BLaER1 treated with 17β-estradiol and CSF1 and Interleukin-3, amounts not matched to agents 10 nM and 100 nM (cell line): ENCODE data around the gene GLYAT.

ENCODE experiments used
- H3K27ac ChIP-seq, 11 experiments: shearing (Covaris generic); formaldehyde crosslinking; 2 replicates each; pipeline ENCODE4 v1.8.1; 2022
- H3K27me3 ChIP-seq, 11 experiments: shearing (Covaris generic); formaldehyde crosslinking; 2 replicates each; pipeline ENCODE4 v1.8.1; 2022
- H3K36me3 ChIP-seq, 11 experiments: shearing (Covaris generic); formaldehyde crosslinking; 2 replicates each; pipeline ENCODE4 v1.8.1; 2022
- H3K4me1 ChIP-seq, 10 experiments: shearing (Covaris generic); formaldehyde crosslinking; 2 replicates each; pipeline ENCODE4 v1.8.1; 2022
- H3K4me2 ChIP-seq, 11 experiments: shearing (Covaris generic); formaldehyde crosslinking; 2 replicates each; pipeline ENCODE4 v1.8.1; 2022
- H3K4me3 ChIP-seq, 10 experiments: shearing (Covaris generic); formaldehyde crosslinking; 2 replicates each; pipeline ENCODE4 v1.8.1; 2022
- H3K9ac ChIP-seq, 11 experiments: shearing (Covaris generic); formaldehyde crosslinking; 2 replicates each; pipeline ENCODE4 v1.8.1; 2022
- H3K9me3 ChIP-seq, 11 experiments: shearing (Covaris generic); formaldehyde crosslinking; replicated peaks in 1 of 11; 2 replicates each; pipeline ENCODE4 v1.8.1; 2022
- H4K20me1 ChIP-seq, 11 experiments: shearing (Covaris generic); formaldehyde crosslinking; 2 replicates each; pipeline ENCODE4 v1.8.1; 2022
- Cebpa-rat ChIP-seq, 11 experiments: shearing (Covaris generic); IDR thresholded peaks; 2 replicates each; pipeline ENCODE4 v1.8.1; 2022

Gene GLYAT

GRCh38 chr11:58745705-58746364 lies 14.1 kb upstream of the GLYAT start:
- Histone ChIP-seq H3K4me2 (no peak overlapping the region), H3K27me3 (no peaks in the 10 kb centered on the region), H3K4me1 (peaks cover 0 to 6% (median 0%) of the 10 kb centered on the region in 10 experiments; a peak in 1 of 20 replicates), H3K36me3 (no peaks in the 10 kb centered on the region), H3K4me3 (no peak overlapping the region), H3K27ac (no peak overlapping the region), H3K9me3 (peaks cover 27 to 48% (median 36%) of the 10 kb centered on the region in 11 experiments), H4K20me1 (no peaks in the 10 kb centered on the region), H3K9ac (no peak overlapping the region)
- no peak for TF ChIP-seq Cebpa-rat (IDR thresholded peaks at IDR 0.05)

DNA sequence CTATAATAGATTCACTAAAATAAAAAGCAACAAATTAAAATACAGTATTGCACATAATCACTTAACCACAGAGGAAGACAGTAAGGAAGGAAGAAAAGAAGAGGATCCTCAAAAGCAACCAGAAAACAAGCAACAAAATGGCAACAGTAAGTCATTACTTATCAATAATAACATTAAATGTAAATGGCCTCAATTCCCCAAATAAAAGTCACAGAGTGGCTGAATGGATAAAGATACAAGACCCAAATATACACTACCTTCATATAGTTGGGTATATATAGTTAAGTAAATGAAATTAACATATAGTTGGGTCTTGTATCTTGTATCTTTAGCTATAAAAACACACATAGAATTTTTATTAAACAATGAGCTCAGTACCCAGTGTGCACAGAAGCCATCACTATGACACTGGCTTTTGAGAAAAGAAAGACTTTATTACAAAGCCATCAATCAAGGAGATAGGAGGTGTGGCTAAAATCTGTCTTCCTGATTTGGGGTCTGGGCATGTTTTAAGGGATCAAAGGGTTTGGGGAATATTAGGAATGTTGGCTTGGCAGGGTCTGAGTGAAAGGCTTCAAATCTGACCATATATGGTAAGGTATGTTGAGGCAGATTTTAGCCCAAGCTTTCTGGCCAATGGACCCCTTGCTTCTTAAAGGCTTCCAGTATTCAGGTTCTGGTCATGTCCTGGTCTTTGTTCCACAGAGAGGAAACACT lies 13.4 kb upstream of the GLYAT start:
- Histone ChIP-seq H3K36me3 (no peaks in the 10 kb centered on the region), H3K4me1 (peaks cover 0 to 6% (median 0%) of the 10 kb centered on the region in 10 experiments; a peak in 1 of 20 replicates), H3K9me3 (peaks cover 33 to 55% (median 43%) of the 10 kb centered on the region in 11 experiments), H3K9ac (no peak overlapping the region), H3K27me3 (no peaks in the 10 kb centered on the region), H4K20me1 (no peaks in the 10 kb centered on the region), H3K4me2 (no peak overlapping the region), H3K4me3 (no peak overlapping the region), H3K27ac (no peak overlapping the region)
- TF ChIP-seq Cebpa-rat (IDR thresholded peaks at IDR 0.05), result no peak

GRCh38 chr11:58742981-58743880 lies 11.5 kb upstream of the GLYAT start:
- Histone ChIP-seq H4K20me1 (no peaks in the 10 kb centered on the region), H3K27me3 (no peaks in the 10 kb centered on the region), H3K4me2 (no peak overlapping the region), H3K27ac (no peak overlapping the region), H3K4me3 (no peak overlapping the region), H3K36me3 (no peaks in the 10 kb centered on the region), H3K4me1 (peaks cover 0 to 6% (median 0%) of the 10 kb centered on the region in 10 experiments; a peak in 1 of 20 replicates), H3K9ac (no peak overlapping the region), H3K9me3 (peaks cover 41 to 71% (median 55%) of the 10 kb centered on the region in 11 experiments)
- no peak for TF ChIP-seq Cebpa-rat (IDR thresholded peaks at IDR 0.05)

DNA sequence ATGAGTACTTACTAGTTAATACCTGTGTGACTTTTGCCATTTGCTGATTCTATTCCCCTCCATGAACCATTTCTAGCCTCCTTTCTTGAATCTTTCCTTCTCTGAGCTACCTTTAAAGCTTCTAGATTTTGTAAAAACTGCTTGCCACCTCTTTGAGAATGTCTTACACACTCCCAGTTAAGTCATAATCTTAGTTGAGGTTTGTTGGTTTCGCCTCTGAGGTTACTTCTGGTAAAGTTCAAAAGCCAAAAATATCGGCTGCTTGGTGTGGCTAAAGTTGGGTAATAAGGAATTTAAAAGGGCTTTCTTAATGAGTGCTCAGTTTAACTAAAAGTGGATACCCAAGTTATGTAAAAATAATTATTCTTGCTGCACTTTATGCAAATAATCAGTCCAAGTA lies 10.4 kb upstream of the GLYAT start:
- H3K4me1 ChIP-seq, result peaks cover 0 to 6% (median 0%) of the 10 kb centered on the region in 10 experiments; a peak in 1 of 20 replicates
- H3K4me3 ChIP-seq, result no peak overlapping the region
- H3K27me3 ChIP-seq, result no peaks in the 10 kb centered on the region
- H4K20me1 ChIP-seq, result no peaks in the 10 kb centered on the region
- no peaks in the 10 kb centered on the region for H3K36me3 ChIP-seq
- no peak overlapping the region for H3K9ac ChIP-seq
- H3K9me3 ChIP-seq, result peaks cover 41 to 71% (median 55%) of the 10 kb centered on the region in 11 experiments
- no peak overlapping the region for H3K4me2 ChIP-seq
- TF ChIP-seq Cebpa-rat (IDR thresholded peaks at IDR 0.05), result no peak
- H3K27ac ChIP-seq, result no peak overlapping the region

DNA sequence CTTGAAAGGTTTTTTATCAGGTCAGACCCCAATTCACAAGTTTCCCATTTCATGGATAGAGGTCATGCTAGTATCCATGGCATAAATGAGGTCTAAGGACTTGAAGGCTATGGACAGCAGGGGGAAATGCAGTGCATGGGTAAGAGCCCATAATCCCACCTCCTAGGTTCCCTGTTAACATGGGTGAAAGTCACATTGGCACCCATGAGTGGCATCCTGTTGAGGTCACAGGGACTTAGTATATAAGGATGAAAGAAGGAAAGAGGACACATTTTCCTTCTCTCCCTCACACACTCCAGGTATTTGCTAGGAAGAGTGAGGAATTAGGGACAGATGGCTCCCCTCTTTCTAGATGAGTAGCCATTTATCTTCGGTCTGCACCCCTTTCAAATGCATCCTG lies 9.4 kb upstream of the GLYAT start:
- H3K27ac ChIP-seq, result no peak overlapping the region

GRCh38 chr11:58740447-58740846 lies 8.7 kb upstream of the GLYAT start:
- Histone ChIP-seq H3K4me1 (no peaks in the 10 kb centered on the region), H3K36me3 (no peaks in the 10 kb centered on the region), H3K27ac (no peak overlapping the region), H3K9ac (no peak overlapping the region), H3K4me3 (peak overlapping the region in 1 of 10 experiments; percentile 8; a peak in 1 of 20 replicates), H4K20me1 (no peaks in the 10 kb centered on the region), H3K9me3 (peaks cover 41 to 66% (median 55%) of the 10 kb centered on the region in 11 experiments), H3K4me2 (no peak overlapping the region), H3K27me3 (no peaks in the 10 kb centered on the region)
- no peak for TF ChIP-seq Cebpa-rat (IDR thresholded peaks at IDR 0.05)

More for the DNA sequence above, 9.4 kb upstream of the GLYAT start:
- no peak for TF ChIP-seq Cebpa-rat (IDR thresholded peaks at IDR 0.05)
- H3K4me3 ChIP-seq, result no peak overlapping the region
- H3K4me1 ChIP-seq, result peaks cover 0 to 1% (median 0%) of the 10 kb centered on the region in 10 experiments; a peak in 1 of 20 replicates
- H3K4me2 ChIP-seq, result no peak overlapping the region
- peaks cover 41 to 71% (median 55%) of the 10 kb centered on the region in 11 experiments for H3K9me3 ChIP-seq
- no peaks in the 10 kb centered on the region for H4K20me1 ChIP-seq
- H3K27me3 ChIP-seq, result no peaks in the 10 kb centered on the region
- H3K36me3 ChIP-seq, result no peaks in the 10 kb centered on the region
- H3K9ac ChIP-seq, result no peak overlapping the region

- no peaks in the 10 kb centered on the region for H4K20me1 ChIP-seq
These were observed 8.1 kb upstream of the GLYAT start for GRCh38 chr11:58739725-58740430.

DNA sequence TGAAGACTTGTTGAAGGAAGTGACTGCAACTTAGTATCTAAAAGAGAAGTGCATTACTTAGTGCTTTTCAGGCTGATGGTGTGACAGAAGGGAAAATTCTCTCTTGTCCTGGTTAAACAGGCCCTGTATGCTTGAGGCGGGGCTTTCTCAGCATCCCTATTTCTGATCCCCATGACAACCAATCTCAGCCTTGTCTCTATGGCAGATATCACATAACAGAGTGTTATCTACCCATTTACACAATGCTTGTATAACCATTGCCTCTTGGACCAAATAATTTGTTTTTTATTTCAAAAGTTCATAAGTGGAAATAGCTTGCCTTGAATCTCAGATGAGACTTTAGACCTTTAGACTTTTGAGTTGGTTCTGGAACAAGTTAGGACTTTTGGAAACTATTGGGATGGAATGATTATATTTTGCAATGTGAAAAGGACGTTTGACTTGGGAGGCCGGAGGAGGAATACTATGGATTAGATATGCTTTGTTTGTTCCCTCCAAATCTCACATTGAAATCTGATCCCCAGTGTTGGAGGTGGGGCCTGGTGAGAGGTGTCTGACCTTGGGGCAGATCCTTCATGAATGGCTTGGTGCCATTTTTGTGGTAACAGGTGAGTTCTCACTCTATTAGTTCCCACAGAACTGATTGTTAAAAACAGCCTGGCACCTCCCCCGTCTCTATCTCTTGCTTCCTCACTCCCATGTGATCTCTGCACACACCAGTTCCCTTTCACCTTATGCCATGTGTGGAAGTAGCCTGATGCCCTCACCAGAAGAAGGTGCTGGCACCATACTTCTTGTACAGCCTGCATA lies 3.1 kb upstream of the GLYAT start:
- Histone ChIP-seq H3K36me3 (no peaks in the 10 kb centered on the region), H3K4me2 (no peak overlapping the region), H3K4me1 (no peaks in the 10 kb centered on the region), H4K20me1 (no peaks in the 10 kb centered on the region), H3K9ac (no peak overlapping the region), H3K9me3 (peaks cover 5 to 14% (median 9%) of the 10 kb centered on the region in 11 experiments; a peak in 21 of 22 replicates), H3K27me3 (no peaks in the 10 kb centered on the region), H3K4me3 (no peak overlapping the region), H3K27ac (no peak overlapping the region)
- TF ChIP-seq Cebpa-rat (IDR thresholded peaks at IDR 0.05), result no peak

More at GRCh38 chr11:58739725-58740430, 8.1 kb upstream of the GLYAT start:
- Histone ChIP-seq H3K36me3 (no peaks in the 10 kb centered on the region), H3K9me3 (peaks cover 41 to 60% (median 54%) of the 10 kb centered on the region in 11 experiments), H3K27ac (no peak overlapping the region), H3K9ac (no peak overlapping the region), H3K4me3 (peak overlapping the region in 1 of 10 experiments; percentile 8; a peak in 1 of 20 replicates), H3K4me1 (no peaks in the 10 kb centered on the region), H3K27me3 (no peaks in the 10 kb centered on the region), H3K4me2 (no peak overlapping the region)
- no peak for TF ChIP-seq Cebpa-rat (IDR thresholded peaks at IDR 0.05)
